HG03378 (cell line): Measurements from ENCODE around the gene RB1.

Source experiments
- ATAC-seq: cut with Tn5 transposase; IDR thresholded peaks from one replicate; pipeline ENCODE4 v1.9.1; 2021; ENCODE audit warnings: mild to moderate bottlenecking, moderate library complexity; ENCODE audit not compliant: unreplicated experiment

The RB1 gene

DNA sequence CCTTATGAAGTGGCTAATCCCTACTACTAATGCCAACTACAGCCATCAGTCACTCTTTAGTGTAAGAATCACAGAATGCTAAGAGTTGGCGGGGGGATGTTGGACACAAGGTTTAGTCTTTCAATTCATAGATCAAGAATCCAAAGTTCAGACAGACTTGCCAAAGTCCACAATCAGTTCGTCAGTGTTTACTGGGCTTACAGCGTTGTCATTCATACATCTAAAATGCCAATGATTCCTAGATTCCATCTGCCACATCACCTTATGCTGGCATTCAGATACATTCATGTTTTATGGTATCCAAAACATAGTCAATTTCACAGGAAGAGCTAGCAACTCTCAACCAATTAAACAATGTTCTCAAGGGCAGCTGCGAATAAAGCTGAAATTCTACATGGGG lies 211.2 kb downstream of the RB1 start:
- no peak for ATAC-seq

DNA sequence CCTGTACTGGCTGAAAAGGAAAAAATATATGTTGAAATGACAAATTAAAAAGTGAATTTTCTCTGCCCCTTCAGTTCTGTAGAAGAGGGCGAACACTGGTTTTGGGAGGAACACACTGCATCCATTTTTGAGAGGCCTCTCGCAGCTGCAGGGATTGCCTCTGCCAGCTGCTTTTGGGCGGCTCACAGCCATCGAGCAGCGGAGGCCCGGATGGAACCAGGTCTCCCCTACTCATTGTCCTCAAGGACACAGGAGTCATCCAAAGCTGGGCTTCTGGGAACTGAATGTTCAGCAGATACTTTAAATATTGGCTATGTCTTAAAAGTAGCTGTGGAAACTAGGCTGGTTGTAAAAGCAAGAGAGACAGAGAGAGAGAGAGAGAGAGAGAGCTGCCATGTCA lies 212.2 kb downstream of the RB1 start:
- no peak for ATAC-seq

DNA sequence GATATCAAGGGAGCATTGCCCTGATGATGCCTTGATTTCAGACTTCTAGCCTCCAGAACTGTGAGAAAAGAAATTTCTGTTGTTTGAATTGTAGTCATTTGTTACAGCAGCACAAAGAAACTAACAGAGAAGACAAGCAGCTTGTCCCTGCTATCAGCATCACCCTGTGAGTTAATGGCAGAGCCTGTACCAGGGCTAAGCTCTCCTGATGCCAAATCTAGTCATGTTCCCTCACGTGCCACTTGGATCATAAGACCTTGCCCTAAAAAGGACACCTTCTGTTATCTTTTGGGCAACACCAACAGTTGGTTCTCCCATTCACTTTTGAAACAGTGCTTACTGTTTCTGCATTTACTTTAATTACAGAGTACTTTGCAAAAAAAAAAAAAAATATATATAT lies 214.5 kb downstream of the RB1 start:
- ATAC-seq: no peak

DNA sequence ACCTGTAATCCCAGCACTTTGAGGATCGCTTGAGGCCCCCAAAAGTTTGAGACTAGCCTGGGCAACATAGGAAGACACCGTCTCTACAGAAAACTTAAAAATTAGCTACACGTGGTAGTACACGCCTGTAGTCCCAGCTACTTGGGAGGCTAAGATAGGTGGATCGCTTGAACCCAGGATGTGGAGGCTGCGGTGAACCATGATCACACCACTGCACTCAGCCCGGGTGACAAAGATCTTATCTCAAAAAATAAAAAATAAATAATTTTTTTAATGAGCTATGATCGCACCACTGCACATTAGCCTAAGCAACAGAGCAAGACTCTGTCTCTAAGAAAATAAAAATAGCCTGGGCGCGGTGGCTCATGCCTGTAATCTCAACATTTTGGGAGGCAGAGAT lies 222.7 kb downstream of the RB1 start:
- ATAC-seq: no peak

DNA sequence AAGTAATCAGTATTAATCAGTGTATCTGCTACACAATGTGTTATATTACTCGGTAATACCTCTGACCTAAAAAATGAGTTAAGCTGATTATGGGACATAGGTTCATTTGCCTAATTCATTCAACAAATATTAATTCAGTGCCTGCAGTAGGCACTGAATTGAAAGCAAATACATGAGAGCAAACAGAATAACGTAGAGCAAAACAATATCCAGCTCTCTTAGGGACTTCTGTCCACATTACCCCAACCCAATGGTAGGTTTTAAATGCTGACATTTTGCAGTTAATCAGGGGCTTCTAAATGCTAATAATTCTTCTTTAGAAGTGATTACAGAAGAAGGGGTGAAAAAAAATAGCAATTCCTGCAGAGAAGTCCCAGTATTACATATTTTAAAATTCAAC lies 224.4 kb downstream of the RB1 start:
- ATAC-seq: no peak

DNA sequence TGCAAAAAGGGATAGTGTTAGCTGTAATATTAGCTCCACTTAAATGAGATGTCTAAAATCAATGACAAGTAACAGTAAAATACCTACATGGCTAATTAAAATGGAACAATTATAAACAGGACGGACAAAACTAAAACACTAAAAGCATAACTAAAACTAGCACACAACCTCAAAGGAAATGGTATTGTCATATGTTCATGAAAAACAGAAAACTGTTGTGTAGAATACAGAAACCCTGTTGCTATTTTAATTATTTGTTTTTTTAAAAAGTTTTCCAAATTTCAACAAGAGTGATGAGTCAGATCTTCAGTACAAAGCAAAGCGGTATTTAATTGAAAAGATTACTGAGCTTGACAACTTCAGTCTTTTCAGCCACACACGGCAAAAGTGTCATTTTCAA lies 225.2 kb downstream of the RB1 start:
- ATAC-seq: no peak

DNA sequence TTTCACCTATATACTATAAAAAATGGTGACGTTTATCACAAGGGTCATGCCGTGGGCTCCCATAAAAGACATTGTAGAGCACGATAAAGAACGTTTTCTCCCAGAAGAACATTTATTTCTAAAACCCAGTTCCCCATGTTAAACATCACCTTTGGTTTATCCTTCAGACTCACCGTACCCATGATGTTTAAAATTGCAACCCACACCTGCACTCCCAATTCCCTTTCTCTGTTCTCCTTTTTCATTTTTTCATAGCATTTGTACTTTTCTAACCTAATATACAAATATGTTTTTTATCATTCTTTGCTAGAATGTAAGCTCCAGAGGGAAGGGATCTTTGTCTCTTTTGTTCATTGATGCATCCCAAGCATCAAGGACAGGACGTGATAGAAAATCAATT lies 227.3 kb downstream of the RB1 start:
- ATAC-seq: no peak
